HepG2 (cell line): ENCODE results near the gene ZBED5. TPM values are rescaled to one million over a fixed set of nuclear protein-coding genes. Genes with fewer than 3 reads are reported as not detected.

Source experiments
- EED ChIP-seq: sonication (generic); formaldehyde crosslinking; IDR thresholded peaks from 2 replicates; pipeline ENCODE4 v1.5.0; 2020; ENCODE audit warnings: mild to moderate bottlenecking, missing genetic modification reagents
- KLF16 ChIP-seq, 2 experiments: sonication (generic) in 1 of 2; formaldehyde crosslinking in 1 of 2; IDR thresholded peaks; 2 replicates each; pipeline versions ENCODE4 v1.6.1 to v1.8.0; 2016 to 2023; ENCODE audit warnings: missing genetic modification reagents in 2 of 2, missing compliant biosample characterization in 1 of 2
- NR2F2 ChIP-seq: IDR thresholded peaks from 2 replicates; pipeline ENCODE4 v1.6.1; 2012; ENCODE audit warnings: low read depth, inconsistent platforms, borderline replicate concordance
- ONECUT2 ChIP-seq: sonication (generic); formaldehyde crosslinking; IDR thresholded peaks from 2 replicates; pipeline ENCODE4 v1.4.0; 2020; ENCODE audit warnings: missing genetic modification reagents
- REST ChIP-seq, 2 experiments: IDR thresholded peaks; 2 replicates each; pipeline ENCODE4 v1.6.1; 2011 to 2012; ENCODE audit warnings: low read length in 2 of 2, borderline replicate concordance in 1 of 2, low read depth in 1 of 2, mild to moderate bottlenecking in 1 of 2, moderate library complexity in 1 of 2
- SP2 ChIP-seq: sonication (generic); formaldehyde crosslinking; IDR thresholded peaks from 2 replicates; pipeline ENCODE4 v1.5.1; 2020; ENCODE audit warnings: mild to moderate bottlenecking, missing genetic modification reagents
- YY1 ChIP-seq: IDR thresholded peaks from 2 replicates; pipeline ENCODE4 v1.6.1; 2011; ENCODE audit warnings: low read length, low read depth, moderate library complexity, mild to moderate bottlenecking; ENCODE audit not compliant: insufficient read depth, insufficient replicate concordance
- ZBED4 ChIP-seq: sonication (generic); formaldehyde crosslinking; IDR thresholded peaks from 2 replicates; pipeline ENCODE4 v1.4.0; 2020; ENCODE audit warnings: missing genetic modification reagents, borderline replicate concordance
- ZFAT ChIP-seq: sonication (generic); formaldehyde crosslinking; conservative IDR thresholded peaks from 2 replicates; pipeline ENCODE4 v1.8.1; 2023; ENCODE audit warnings: missing genetic modification reagents, inconsistent platforms
- ZFY ChIP-seq: sonication (generic); formaldehyde crosslinking; IDR thresholded peaks from 2 replicates; pipeline ENCODE4 v1.4.0; 2020; ENCODE audit warnings: missing genetic modification reagents
- ZNF10 ChIP-seq: sonication (generic); formaldehyde crosslinking; IDR thresholded peaks from 2 replicates; pipeline ENCODE4 v1.4.0; 2020; ENCODE audit warnings: mild to moderate bottlenecking, low read depth, missing genetic modification reagents, borderline replicate concordance
- ZNF251 ChIP-seq: sonication (generic); formaldehyde crosslinking; IDR thresholded peaks from 2 replicates; pipeline ENCODE4 v1.9.0; 2021; ENCODE audit warnings: mild to moderate bottlenecking, missing genetic modification reagents
- ZNF292 ChIP-seq: sonication (generic); formaldehyde crosslinking; IDR thresholded peaks from 2 replicates; pipeline ENCODE4 v1.8.1; 2022; ENCODE audit warnings: mild to moderate bottlenecking, low read depth, missing genetic modification reagents, borderline replicate concordance
- ZNF343 ChIP-seq: sonication (generic); formaldehyde crosslinking; IDR thresholded peaks from 2 replicates; pipeline ENCODE4 v1.4.0; 2020; ENCODE audit warnings: mild to moderate bottlenecking, missing genetic modification reagents
- ZNF414 ChIP-seq: sonication (generic); formaldehyde crosslinking; IDR thresholded peaks from 2 replicates; pipeline ENCODE4 v1.5.0; 2020; ENCODE audit warnings: missing genetic modification reagents
- ZNF576 ChIP-seq: sonication (generic); formaldehyde crosslinking; IDR thresholded peaks from 2 replicates; pipeline ENCODE4 v1.4.0; 2020; ENCODE audit warnings: mild to moderate bottlenecking, missing genetic modification reagents
- ZNF605 ChIP-seq: sonication (generic); formaldehyde crosslinking; IDR thresholded peaks from 2 replicates; pipeline ENCODE4 v1.8.0; 2022; ENCODE audit warnings: mild to moderate bottlenecking, missing genetic modification reagents
- ZNF772 ChIP-seq: sonication (generic); formaldehyde crosslinking; IDR thresholded peaks from 2 replicates; pipeline ENCODE4 v1.5.0; 2020; ENCODE audit warnings: mild to moderate bottlenecking, missing genetic modification reagents
- polyA plus RNA-seq, 8 experiments: library from polyadenylated mRNA; depleted of rRNA in 3 of 8; stranded (reverse) in 7 of 8; unstranded in 1 of 8; fragments of >200 nt; fragmentation: Illumina TruSeq in 4 of 8; extraction: Trizol in 4 of 8; gene quantifications; 2 replicates each; pipeline versions ENCODE4 v1.2.1 to v1.2.3, GENCODE V29; 2011 to 2016; ENCODE audit warnings: low read depth in 4 of 8, missing spikeins in 1 of 8, mixed read lengths in 1 of 8; ENCODE audit not compliant: insufficient read depth in 1 of 8
- total RNA-seq, 5 experiments: library from RNA; depleted of rRNA; stranded (reverse); fragments of >200 nt; fragmentation: Illumina TruSeq; extraction: Trizol; gene quantifications; 2 replicates each; pipeline ENCODE4 v1.2.3, GENCODE V29; 2016; ENCODE audit warnings: low read depth in 1 of 5

Gene ZBED5
- total and polyA plus RNA-seq, 2 of the 13 experiments (the other 11 are each of a cell fraction or from before 2014, with no cell fraction given): 18.2 to 38.6 TPM

GRCh38 chr11:10857709-10858438 is at the start of gene ZBED5 (continued):
- TF ChIP-seq EED (CRISPR knock-in tag) (no peak), ZNF10 (no peak), YY1 (peak; percentile 99), ZFAT (CRISPR knock-in tag) (no peak), ZFY (peak; percentile 91), SP2 (peak; percentile 95), ZNF576 (CRISPR knock-in tag) (no peak), ZNF292 (CRISPR knock-in tag) (no peak), ZNF251 (CRISPR knock-in tag) (no peak), ZNF605 (CRISPR knock-in tag) (0 out of 2 replicates have a peak, but pooled peaks have one; percentile 38), ZBED4 (no peak), NR2F2 (no peak), ZNF343 (CRISPR knock-in tag) (no peak), ZNF772 (CRISPR knock-in tag) (no peak), REST (IDR thresholded peaks at IDR 0.05; ENCODE audit: borderline replicate concordance in 1 of 2, low read depth in 1 of 2, low read length in 2 of 2) (no peak; a peak in 1 of 4 replicates), KLF16 (CRISPR knock-in tag; IDR thresholded peaks at IDR 0.05) (no peak; a peak in 1 of 4 replicates), ZNF414 (peak; percentile 92), ONECUT2 (CRISPR knock-in tag) (no peak)
